DND-41 (cell line): ENCODE measurements around the gene DOCK7.

Experiments
- ATAC-seq: fragments of 200-7000 bp; cut with Tn5 transposase; 3 replicates; pipeline ENCODE4 v1.9.1; 2021; ENCODE audit warnings: low read depth; ENCODE audit not compliant: insufficient read depth
- DNase-seq: peaks from one replicate; pipeline ENCODE4 v3.0.0-alpha.2; 2020
- H2AFZ ChIP-seq: 2 replicates; pipeline ENCODE4 v1.6.0; 2012; ENCODE audit warnings: low read depth, low read length
- H3K27ac ChIP-seq: 2 replicates; pipeline ENCODE4 v1.5.1; 2012; ENCODE audit warnings: low read length, inconsistent platforms
- H3K27me3 ChIP-seq: fragments of 200-600 bp; sonication (generic); 2 replicates; pipeline ENCODE4 v1.6.0; 2012; ENCODE audit warnings: low read length, mild to moderate bottlenecking, inconsistent platforms; ENCODE audit not compliant: insufficient read depth, poor library complexity
- H3K36me3 ChIP-seq: 2 replicates; pipeline ENCODE4 v1.5.1; 2012; ENCODE audit warnings: low read length, inconsistent platforms; ENCODE audit not compliant: insufficient read depth
- H3K4me1 ChIP-seq: 2 replicates; pipeline ENCODE4 v1.5.1; 2012; ENCODE audit warnings: mild to moderate bottlenecking, low read length; ENCODE audit not compliant: insufficient read depth
- H3K4me2 ChIP-seq: 2 replicates; pipeline ENCODE4 v1.6.0; 2012; ENCODE audit warnings: mild to moderate bottlenecking, moderate library complexity, low read length, inconsistent platforms; ENCODE audit not compliant: insufficient read depth
- H3K4me3 ChIP-seq, 2 experiments: fragments of 200-600 bp in 1 of 2; shearing (Covaris generic) in 1 of 2; 2 replicates each; pipeline ENCODE4 v1.5.1; 2012 to 2016; ENCODE audit warnings: inconsistent platforms in 2 of 2, low read length in 2 of 2, mild to moderate bottlenecking in 2 of 2, low read depth in 1 of 2, moderate library complexity in 1 of 2
- H3K79me2 ChIP-seq: 2 replicates; pipeline ENCODE4 v1.6.0; 2012; ENCODE audit warnings: low read length, inconsistent platforms; ENCODE audit not compliant: insufficient read depth
- H3K9ac ChIP-seq: 2 replicates; pipeline ENCODE4 v1.6.0; 2012; ENCODE audit warnings: low read depth, mild to moderate bottlenecking, inconsistent platforms, low read length, moderate library complexity
- H3K9me3 ChIP-seq: 2 replicates; pipeline ENCODE4 v1.5.1; 2012; ENCODE audit warnings: low read length, moderate library complexity, mild to moderate bottlenecking, inconsistent platforms; ENCODE audit not compliant: insufficient read depth, severe bottlenecking
- H4K20me1 ChIP-seq: 2 replicates; pipeline ENCODE4 v1.6.0; 2012; ENCODE audit warnings: low read length; ENCODE audit not compliant: insufficient read depth
- EZH2 ChIP-seq: IDR thresholded peaks from 3 replicates; pipeline ENCODE4 v1.6.1; 2012; ENCODE audit warnings: borderline replicate concordance, low read depth, mild to moderate bottlenecking, moderate library complexity, low read length, inconsistent platforms; ENCODE audit not compliant: severe bottlenecking
- TF ChIP-seq, protein P1 (sequence below): IDR thresholded peaks from 2 replicates; pipeline ENCODE4 v1.5.1; 2012; ENCODE audit warnings: borderline replicate concordance, low read length, moderate library complexity, mild to moderate bottlenecking; ENCODE audit not compliant: poor library complexity, severe bottlenecking; ENCODE audit errors: extremely low read depth

Gene DOCK7

DNA sequence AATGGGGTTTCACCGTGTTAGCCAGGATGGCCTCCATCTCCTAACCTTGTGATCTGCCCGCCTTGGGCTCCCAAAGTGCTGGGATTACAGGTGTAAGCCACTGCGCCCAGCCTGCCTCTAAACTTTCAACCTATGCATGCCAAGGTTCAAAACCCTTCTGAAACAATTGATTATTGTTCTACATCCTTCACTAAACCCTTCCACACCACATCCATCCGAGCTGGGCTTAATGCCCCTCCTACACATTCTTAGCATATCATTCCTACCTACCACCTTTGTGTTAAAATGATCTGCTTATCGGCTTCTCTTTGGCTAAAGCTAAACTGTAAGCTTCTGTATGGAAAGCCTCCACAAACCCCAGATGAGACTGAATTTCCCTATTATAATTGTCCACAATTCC lies 40.8 kb upstream of the DOCK7 start:
- no peak for ATAC-seq
- H3K36me3 ChIP-seq: no peaks in the 10 kb centered on the region
- H4K20me1 ChIP-seq: no peaks in the 10 kb centered on the region
- no peak overlapping the region for H3K9ac ChIP-seq
- H3K4me2 ChIP-seq: no peak overlapping the region
- no peaks in the 10 kb centered on the region for H3K9me3 ChIP-seq
- no peak overlapping the region for H3K27ac ChIP-seq
- no peaks in the 10 kb centered on the region for H3K4me1 ChIP-seq
- no peaks in the 10 kb centered on the region for H3K79me2 ChIP-seq
- TF ChIP-seq EZH2: no peak
- TF ChIP-seq, protein P1, sequence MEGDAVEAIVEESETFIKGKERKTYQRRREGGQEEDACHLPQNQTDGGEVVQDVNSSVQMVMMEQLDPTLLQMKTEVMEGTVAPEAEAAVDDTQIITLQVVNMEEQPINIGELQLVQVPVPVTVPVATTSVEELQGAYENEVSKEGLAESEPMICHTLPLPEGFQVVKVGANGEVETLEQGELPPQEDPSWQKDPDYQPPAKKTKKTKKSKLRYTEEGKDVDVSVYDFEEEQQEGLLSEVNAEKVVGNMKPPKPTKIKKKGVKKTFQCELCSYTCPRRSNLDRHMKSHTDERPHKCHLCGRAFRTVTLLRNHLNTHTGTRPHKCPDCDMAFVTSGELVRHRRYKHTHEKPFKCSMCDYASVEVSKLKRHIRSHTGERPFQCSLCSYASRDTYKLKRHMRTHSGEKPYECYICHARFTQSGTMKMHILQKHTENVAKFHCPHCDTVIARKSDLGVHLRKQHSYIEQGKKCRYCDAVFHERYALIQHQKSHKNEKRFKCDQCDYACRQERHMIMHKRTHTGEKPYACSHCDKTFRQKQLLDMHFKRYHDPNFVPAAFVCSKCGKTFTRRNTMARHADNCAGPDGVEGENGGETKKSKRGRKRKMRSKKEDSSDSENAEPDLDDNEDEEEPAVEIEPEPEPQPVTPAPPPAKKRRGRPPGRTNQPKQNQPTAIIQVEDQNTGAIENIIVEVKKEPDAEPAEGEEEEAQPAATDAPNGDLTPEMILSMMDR: no peak
- no peak overlapping the region for H2AFZ ChIP-seq
- DNase-seq: no peak
- H3K27me3 ChIP-seq: no peaks in the 10 kb centered on the region
- H3K4me3 ChIP-seq: no peak overlapping the region

DNA sequence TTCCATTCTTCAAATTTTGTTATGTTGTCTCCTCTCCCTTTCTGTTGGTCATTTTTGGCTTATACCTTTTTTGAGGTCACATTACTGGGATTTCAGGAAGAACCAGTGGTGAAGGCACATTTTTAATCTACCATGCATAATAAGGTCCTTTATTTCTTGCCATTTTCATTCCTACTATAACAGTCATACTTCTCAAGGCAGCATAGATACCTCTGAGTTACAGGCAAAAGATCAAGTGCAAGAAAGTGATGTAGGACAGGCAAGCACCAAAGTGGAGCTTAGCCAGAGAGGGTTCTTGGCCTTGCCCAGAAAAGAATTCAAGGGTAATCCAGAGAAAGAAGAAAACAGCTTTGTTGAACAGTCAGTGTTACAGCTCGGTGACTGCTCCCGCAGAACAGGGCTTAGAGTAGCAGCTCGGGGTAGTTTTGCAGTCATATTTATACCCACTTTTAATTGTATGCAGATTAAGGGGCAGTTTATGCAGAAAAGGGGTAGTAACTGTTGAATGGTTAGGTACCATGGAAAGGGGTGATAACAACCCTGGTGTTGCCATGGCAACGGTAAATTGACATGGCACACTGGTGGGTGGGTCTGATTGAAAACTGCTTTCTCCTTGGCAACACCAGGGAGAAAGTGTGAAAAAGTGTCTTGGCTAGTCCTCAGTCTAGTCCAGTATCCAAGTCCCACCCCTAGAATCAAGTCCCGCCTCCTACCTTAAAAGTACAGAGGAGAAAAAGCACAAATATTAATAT lies 39.6 kb upstream of the DOCK7 start:
- no peaks in the 10 kb centered on the region for H3K27me3 ChIP-seq
- no peak overlapping the region for H3K4me2 ChIP-seq
- no peak overlapping the region for H3K27ac ChIP-seq
- ATAC-seq (no peak), DNase-seq (no peak)
- TF ChIP-seq, protein P1: no peak
- TF ChIP-seq EZH2: no peak
- H2AFZ ChIP-seq: no peak overlapping the region
- no peaks in the 10 kb centered on the region for H3K9me3 ChIP-seq
- H3K4me3 ChIP-seq: no peak overlapping the region
- no peak overlapping the region for H3K9ac ChIP-seq
- no peaks in the 10 kb centered on the region for H4K20me1 ChIP-seq
- H3K79me2 ChIP-seq: no peaks in the 10 kb centered on the region
- no peaks in the 10 kb centered on the region for H3K36me3 ChIP-seq
- H3K4me1 ChIP-seq: no peaks in the 10 kb centered on the region

GRCh38 chr1:62726011-62726442 lies 37.8 kb upstream of the DOCK7 start:
- Histone ChIP-seq H3K4me2 (no peak overlapping the region), H3K4me3 (no peak overlapping the region), H3K27ac (no peak overlapping the region), H2AFZ (no peak overlapping the region), H3K36me3 (no peaks in the 10 kb centered on the region), H3K27me3 (no peaks in the 10 kb centered on the region), H4K20me1 (no peaks in the 10 kb centered on the region), H3K9ac (no peak overlapping the region), H3K79me2 (no peaks in the 10 kb centered on the region), H3K9me3 (no peaks in the 10 kb centered on the region), H3K4me1 (no peaks in the 10 kb centered on the region)
- ATAC-seq (no peak), DNase-seq (no peak)
- TF ChIP-seq EZH2: no peak
- TF ChIP-seq, protein P1: no peak
